Activated CD8-positive, alpha-beta T cell treated with anti-CD3 and anti-CD28 coated beads, Interleukin-2, amount 10 ng/mL, durations not matched to agents 7 days and 5 days (primary cell): ENCODE measurements around the gene TMIGD2. TPM values are rescaled to one million over a fixed set of nuclear protein-coding genes. Genes with fewer than 3 reads are reported as not detected.
"Not testable (repeated sequence)": the region's sequence is repeated elsewhere in the genome, so short reads cannot be mapped to it uniquely, and the experiment has no call there.

Experiments
- ATAC-seq: fragments of 150-1000 bp; cut with Tn5 transposase; one replicate; pipeline ENCODE4 v1.10.0; 2021; ENCODE audit warnings: moderate library complexity
- CTCF ChIA-PET: fragments of 350-600 bp; sonication (Branson Sonifier 250); formaldehyde crosslinking; loops from one replicate; lab custom pipeline; 2021; ENCODE audit warnings: antibody characterized with exemption; lab: Charles Lee
- POLR2A ChIA-PET: fragments of 350-600 bp; sonication (Branson Sonifier 250); formaldehyde crosslinking; loops from one replicate; lab custom pipeline; 2021; ENCODE audit warnings: antibody characterized with exemption; lab: Charles Lee
- DNase-seq: peaks from one replicate; pipeline ENCODE4 v3.0.0-alpha.2; 2020
- H3K27ac Mint-ChIP-seq: one replicate; pipeline ENCODE4 v1.8.0; 2021; ENCODE audit warnings: mild to moderate bottlenecking, mixed read lengths
- H3K27me3 Mint-ChIP-seq: one replicate; pipeline ENCODE4 v1.8.0; 2021; ENCODE audit warnings: low read depth, mixed read lengths
- H3K36me3 Mint-ChIP-seq: one replicate; pipeline ENCODE4 v1.8.0; 2021; ENCODE audit warnings: low read depth, mixed read lengths
- H3K4me1 Mint-ChIP-seq: one replicate; pipeline ENCODE4 v1.8.0; 2021; ENCODE audit warnings: low read depth, mixed read lengths
- H3K4me3 Mint-ChIP-seq: one replicate; pipeline ENCODE4 v1.8.0; 2021; ENCODE audit warnings: mild to moderate bottlenecking, mixed read lengths
- H3K9me3 Mint-ChIP-seq: one replicate; pipeline ENCODE4 v1.8.0; 2022; ENCODE audit warnings: mixed read lengths; ENCODE audit not compliant: insufficient read depth
- total RNA-seq, 2 experiments: library from RNA; stranded (reverse); gene quantifications; one replicate each; pipeline ENCODE4 v1.2.3, GENCODE V29; 2021

TMIGD2 gene
- total RNA-seq, 2 experiments from 2014 or later = 35.9 to 39.5 TPM

DNA sequence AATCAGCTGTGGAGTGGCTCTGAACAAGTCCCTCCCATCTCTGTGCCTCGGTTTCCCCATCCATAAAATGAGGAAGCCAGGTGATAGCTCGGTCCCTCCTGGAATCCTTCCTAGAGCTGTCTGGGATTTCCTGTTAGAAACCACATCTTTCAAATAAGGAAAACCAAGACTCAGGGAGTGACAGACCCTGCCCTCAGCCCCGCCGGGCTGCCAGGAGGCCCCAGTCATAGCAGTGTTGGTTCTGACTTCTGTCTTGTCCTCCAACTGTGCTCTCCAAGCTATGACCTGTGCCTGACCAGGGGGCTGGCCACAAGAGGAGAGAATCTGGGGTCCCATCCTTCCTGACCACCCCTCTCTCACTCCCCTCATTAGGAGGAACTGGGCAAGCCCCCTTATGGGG, 24.2 kb downstream of the TMIGD2 start:
- no peak overlapping the region for H3K4me3 Mint-ChIP-seq
- H3K27ac Mint-ChIP-seq = no peak overlapping the region
- no peak for DNase-seq
- H3K36me3 Mint-ChIP-seq = peaks cover 2% of the 10 kb centered on the region
- H3K27me3 Mint-ChIP-seq = peaks cover 20% of the 10 kb centered on the region
- ATAC-seq = no peak
- no peaks in the 10 kb centered on the region for H3K9me3 Mint-ChIP-seq
- peaks cover 10% of the 10 kb centered on the region for H3K4me1 Mint-ChIP-seq
- POLR2A ChIA-PET = interaction anchor here (1.0 kb wide), 1 partner anchor 26 kb away, joined by 3 read pairs; the partner anchor contains the start of gene FSD1
- CTCF ChIA-PET = interaction anchor here (1.2 to 1.4 kb wide), 2 partner anchors 11 to 74 kb away, joined by 5 to 9 read pairs; no protein-coding TSS in a partner anchor

GRCh38 chr19:4277191-4277696, 24.9 kb downstream of the TMIGD2 start:
- H3K27ac Mint-ChIP-seq = no peak overlapping the region
- POLR2A ChIA-PET = interaction anchor here (1.0 kb wide), 1 partner anchor 27 kb away, joined by 3 read pairs; the partner anchor contains the start of gene FSD1
- ATAC-seq = no peak
- peaks cover 3% of the 10 kb centered on the region for H3K36me3 Mint-ChIP-seq
- H3K4me1 Mint-ChIP-seq = peaks cover 10% of the 10 kb centered on the region
- CTCF ChIA-PET = interaction anchor here (1.2 to 2.2 kb wide), 3 partner anchors 10 to 75 kb away, joined by 5 to 9 read pairs (median 6); no protein-coding TSS in a partner anchor
- no peak for DNase-seq
- no peaks in the 10 kb centered on the region for H3K9me3 Mint-ChIP-seq
- H3K27me3 Mint-ChIP-seq = peaks cover 20% of the 10 kb centered on the region
- H3K4me3 Mint-ChIP-seq = no peak overlapping the region

GRCh38 chr19:4274321-4274686, 27.9 kb downstream of the TMIGD2 start:
- H3K9me3 Mint-ChIP-seq, H3K27ac Mint-ChIP-seq, H3K27me3 Mint-ChIP-seq, H3K4me1 Mint-ChIP-seq, DNase-seq, H3K4me3 Mint-ChIP-seq, ATAC-seq, CTCF ChIA-PET: not testable (repeated sequence)
- H3K36me3 Mint-ChIP-seq = peaks cover 13% of the 10 kb centered on the region
- POLR2A ChIA-PET = interaction anchor here (0.6 to 1.0 kb wide), 2 partner anchors 84 to 197 kb away, joined by 3 read pairs; no protein-coding TSS in a partner anchor

DNA sequence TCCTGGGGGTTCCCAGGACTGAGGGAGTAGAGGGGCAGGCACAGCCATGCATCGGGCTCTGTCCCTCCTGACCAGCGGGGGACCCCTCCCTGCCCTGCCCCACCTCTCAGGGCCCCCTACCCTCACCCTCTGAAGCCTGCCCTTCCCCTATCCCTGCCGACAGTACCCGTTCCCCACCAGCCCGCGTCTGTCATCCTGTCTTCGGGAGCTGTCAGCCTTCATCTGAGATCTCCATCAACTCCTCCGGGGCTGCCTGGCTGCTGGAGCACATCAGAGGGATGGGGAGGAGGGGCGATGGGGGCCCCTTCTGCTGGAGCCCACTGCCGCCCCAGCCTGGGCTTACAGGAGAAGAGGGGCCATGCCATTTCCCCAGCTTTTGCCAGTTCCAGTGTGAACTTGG, 29.3 kb downstream of the TMIGD2 start:
- CTCF ChIA-PET = no interaction called here
- Mint-ChIP-seq H3K4me3 (no peak overlapping the region), H3K9me3 (no peaks in the 10 kb centered on the region), H3K27me3 (no peaks in the 10 kb centered on the region), H3K27ac (no peak overlapping the region), H3K4me1 (peaks cover 2% of the 10 kb centered on the region), H3K36me3 (peaks cover 24% of the 10 kb centered on the region)
- POLR2A ChIA-PET = no interaction called here
- ATAC-seq (no peak), DNase-seq (no peak)

GRCh38 chr19:4268816-4269430, 33.3 kb downstream of the TMIGD2 start:
- peaks cover 51% of the 10 kb centered on the region for H3K36me3 Mint-ChIP-seq
- no peaks in the 10 kb centered on the region for H3K27me3 Mint-ChIP-seq
- ChIA-PET POLR2A (no interaction called here), CTCF (interaction anchor here (0.7 to 3.7 kb wide), 6 partner anchors 15 to 452 kb away, joined by 3 to 49 read pairs (median 4); partner anchors contain the start of gene STAP2)
- H3K9me3 Mint-ChIP-seq = no peaks in the 10 kb centered on the region
- H3K4me1 Mint-ChIP-seq = peaks cover 34% of the 10 kb centered on the region
- no peak for ATAC-seq
- H3K4me3 Mint-ChIP-seq = no peak overlapping the region
- no peak overlapping the region for H3K27ac Mint-ChIP-seq
- no peak for DNase-seq

- ATAC-seq = no peak
- peaks cover 41% of the 10 kb centered on the region for H3K4me1 Mint-ChIP-seq
These were observed 34.0 kb downstream of the TMIGD2 start for GRCh38 chr19:4267901-4268815.

GRCh38 chr19:4267101-4267900, 34.9 kb downstream of the TMIGD2 start:
- peak; percentile 60 for ATAC-seq
- POLR2A ChIA-PET = interaction anchor here (0.7 to 1.3 kb wide), 5 partner anchors 20 to 189 kb away, joined by 3 to 6 read pairs (median 3); partner anchors contain the start of gene YJU2
- H3K9me3 Mint-ChIP-seq = no peaks in the 10 kb centered on the region
- H3K27me3 Mint-ChIP-seq = no peaks in the 10 kb centered on the region
- CTCF ChIA-PET = interaction anchor here (0.6 to 3.8 kb wide), 37 partner anchors 9 to 259 kb away, joined by 3 to 49 read pairs (median 5); partner anchors contain the start of genes CHAF1A, HDGFL2, MPND and SH3GL1
- peak overlapping the region; percentile 78 for H3K27ac Mint-ChIP-seq
- DNase-seq = peak; percentile 77
- peaks cover 56% of the 10 kb centered on the region for H3K36me3 Mint-ChIP-seq
- H3K4me1 Mint-ChIP-seq = peaks cover 43% of the 10 kb centered on the region
- H3K4me3 Mint-ChIP-seq = no peak overlapping the region

More at GRCh38 chr19:4267901-4268815, 34.0 kb downstream of the TMIGD2 start:
- Mint-ChIP-seq H3K4me3 (no peak overlapping the region), H3K36me3 (peaks cover 54% of the 10 kb centered on the region), H3K9me3 (no peaks in the 10 kb centered on the region), H3K27ac (no peak overlapping the region), H3K27me3 (no peaks in the 10 kb centered on the region)
- ChIA-PET POLR2A (interaction anchor here (1.1 to 1.3 kb wide), 2 partner anchors 85 to 134 kb away, joined by 3 to 6 read pairs; no protein-coding TSS in a partner anchor), CTCF (interaction anchor here (0.7 to 3.8 kb wide), 13 partner anchors 11 to 452 kb away, joined by 3 to 49 read pairs (median 9); partner anchors contain the start of genes CHAF1A, HDGFL2, MPND and SH3GL1)
- no peak for DNase-seq

DNA sequence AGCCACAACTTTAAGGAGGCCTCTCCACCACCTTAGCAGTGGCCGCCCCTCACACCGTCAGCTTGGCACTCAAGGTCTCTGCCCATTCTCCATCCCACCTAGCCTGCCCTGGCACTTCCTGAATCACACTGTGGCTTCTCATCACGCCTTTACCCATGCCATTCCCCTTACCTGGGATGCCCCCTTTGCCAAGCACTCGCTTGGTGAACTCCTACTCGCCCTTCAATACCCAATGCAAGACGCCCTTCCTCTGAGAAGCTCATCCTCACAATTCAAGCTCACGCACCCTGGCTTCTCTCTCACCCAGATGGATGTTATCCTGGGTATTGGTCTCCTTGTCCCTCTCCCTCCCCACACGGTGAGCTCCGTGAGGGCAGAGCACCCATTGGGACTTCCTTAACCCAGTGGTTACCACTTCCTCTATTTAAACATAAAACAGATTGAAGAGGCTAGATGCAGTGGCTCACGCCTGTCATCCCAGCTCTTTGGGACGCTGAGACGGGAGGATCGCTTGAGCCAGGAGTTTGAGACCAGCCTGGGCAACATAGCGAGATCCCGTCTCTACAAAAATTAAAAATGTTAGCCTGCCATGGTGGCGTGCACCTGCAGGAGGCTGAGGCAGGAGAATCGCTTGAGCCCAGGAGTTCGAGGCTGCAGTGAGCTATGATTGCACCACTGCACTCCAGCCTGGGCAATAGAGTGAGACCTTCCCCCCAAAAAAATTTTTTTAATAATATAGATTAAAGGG, 35.8 kb downstream of the TMIGD2 start:
- Mint-ChIP-seq H3K4me1 (peaks cover 43% of the 10 kb centered on the region), H3K27me3 (no peaks in the 10 kb centered on the region), H3K9me3 (no peaks in the 10 kb centered on the region), H3K4me3 (no peak overlapping the region), H3K36me3 (peaks cover 50% of the 10 kb centered on the region), H3K27ac (peak overlapping the region; percentile 94)
- POLR2A ChIA-PET = interaction anchor here (0.7 to 1.3 kb wide), 4 partner anchors 20 to 190 kb away, joined by 3 to 6 read pairs (median 3); partner anchors contain the start of gene YJU2
- CTCF ChIA-PET = interaction anchor here (0.6 to 3.8 kb wide), 34 partner anchors 9 to 260 kb away, joined by 3 to 49 read pairs (median 5); partner anchors contain the start of genes CHAF1A, HDGFL2, MPND and SH3GL1
- DNase-seq = no peak
- no peak for ATAC-seq

DNA sequence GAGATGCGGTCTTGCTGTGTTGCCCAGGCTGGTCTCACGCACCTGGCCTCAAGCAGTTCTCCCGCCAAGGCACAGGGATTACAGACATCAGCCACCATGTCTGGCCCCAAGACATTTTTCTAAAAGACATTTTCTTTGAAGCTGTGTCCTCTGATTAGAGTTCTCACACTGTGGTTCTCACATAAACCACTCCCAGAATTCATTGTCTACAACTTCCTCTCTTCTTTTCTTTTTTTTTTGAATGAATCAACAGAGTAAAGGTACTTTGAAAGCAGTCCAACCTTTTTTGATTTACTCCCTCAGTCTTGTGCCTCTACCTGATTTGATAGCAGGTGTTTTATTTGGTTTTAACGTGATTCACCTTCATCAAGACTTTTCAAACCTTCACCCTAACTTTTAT, 37.4 kb downstream of the TMIGD2 start:
- Mint-ChIP-seq H3K27ac (peak overlapping the region; percentile 94), H3K9me3 (no peaks in the 10 kb centered on the region), H3K36me3 (peaks cover 49% of the 10 kb centered on the region), H3K4me1 (peaks cover 48% of the 10 kb centered on the region), H3K27me3 (no peaks in the 10 kb centered on the region), H3K4me3 (peak overlapping the region; percentile 34)
- ChIA-PET CTCF (interaction anchor here (0.7 to 3.8 kb wide), 5 partner anchors 17 to 136 kb away, joined by 3 to 49 read pairs (median 19); partner anchors contain the start of genes CHAF1A, SH3GL1 and YJU2), POLR2A (interaction anchor here (1.0 kb wide), 1 partner anchor 18 kb away, joined by 3 read pairs; the partner anchor contains the start of gene YJU2)
- DNase-seq = peak; percentile 29
- peak; percentile 52 for ATAC-seq
